ENCODE data around the gene OPHN1. TPM values are rescaled to one million over a fixed set of nuclear protein-coding genes. Genes with fewer than 3 reads are reported as not detected.

The OPHN1 gene
- total and polyA plus RNA-seq, 2 of the 13 experiments (the other 11 are each of a cell fraction or from before 2014, with no cell fraction given), result 1.6 to 1.7 TPM

GRCh38 chrX:68433155-68433980 lies at the start of gene OPHN1 (continued):
- TF ChIP-seq ZBTB10 (CRISPR knock-in tag; IDR thresholded peaks at IDR 0.05; ENCODE audit: borderline replicate concordance) (peak; percentile 84; the same call in 1 of the 2 replicates), DDIT3 (CRISPR knock-in tag; IDR thresholded peaks at IDR 0.05) (no peak), ZHX2 (IDR thresholded peaks at IDR 0.05; ENCODE audit: low read depth) (no peak), ZHX2 (CRISPR knock-in tag; IDR thresholded peaks at IDR 0.05; ENCODE audit: borderline replicate concordance) (no peak), NPAS2 (CRISPR knock-in tag; IDR thresholded peaks at IDR 0.05; ENCODE audit: borderline replicate concordance) (no peak), DPF2 (CRISPR knock-in tag; IDR thresholded peaks at IDR 0.05; ENCODE audit: borderline replicate concordance, low read depth) (no peak), ZNF20 (CRISPR knock-in tag; IDR thresholded peaks at IDR 0.05) (no peak), SCMH1 (CRISPR knock-in tag; IDR thresholded peaks at IDR 0.05; ENCODE audit: borderline replicate concordance) (no peak), ZNF549 (CRISPR knock-in tag; IDR thresholded peaks at IDR 0.05) (no peak), ZSCAN29 (CRISPR knock-in tag; conservative IDR thresholded peaks at IDR 0.05) (no peak)

All from HepG2 (cell line).